ENCODE results near the gene PAX8. TPM values are rescaled to one million over a fixed set of nuclear protein-coding genes. Genes with fewer than 3 reads are reported as not detected.

Gene PAX8
- total RNA-seq, 1 donor from 2014 or later, result 0.68 TPM

Other genes with a start within 250 kb of the PAX8 start
- gene IL36B, start 226.1 kb downstream of the PAX8 start, total RNA-seq, result not detected in 2 replicates
- not detected in 2 replicates for gene IL36RN, start 219.7 kb downstream of the PAX8 start, total RNA-seq
- not detected in 2 replicates for gene IL1F10, start 211.0 kb downstream of the PAX8 start, total RNA-seq
- gene IL1RN, start 151.3 kb downstream of the PAX8 start, total RNA-seq, result under 0.01 TPM in 1 of 2 replicates, not detected in the other
- gene PSD4, start 105.0 kb downstream of the PAX8 start, total RNA-seq, result 0.34 and 0.79 TPM in 2 replicates
- gene ZNG1B, start 158.8 kb upstream of the PAX8 start, total RNA-seq, result 28.6 and 28.9 TPM in 2 replicates
- 0.05 and 0.17 TPM in 2 replicates for gene FOXD4L1, start 219.7 kb upstream of the PAX8 start, total RNA-seq

Data from dermis blood vessel endothelial cell (primary cell).